HG03354 (cell line): Measurements from ENCODE around the gene MYRFL.

Experiments
- ATAC-seq: cut with Tn5 transposase; IDR thresholded peaks from one replicate; pipeline ENCODE4 v1.9.1; 2021; ENCODE audit warnings: mild to moderate bottlenecking; ENCODE audit not compliant: unreplicated experiment, poor library complexity, severe bottlenecking

Gene MYRFL

DNA sequence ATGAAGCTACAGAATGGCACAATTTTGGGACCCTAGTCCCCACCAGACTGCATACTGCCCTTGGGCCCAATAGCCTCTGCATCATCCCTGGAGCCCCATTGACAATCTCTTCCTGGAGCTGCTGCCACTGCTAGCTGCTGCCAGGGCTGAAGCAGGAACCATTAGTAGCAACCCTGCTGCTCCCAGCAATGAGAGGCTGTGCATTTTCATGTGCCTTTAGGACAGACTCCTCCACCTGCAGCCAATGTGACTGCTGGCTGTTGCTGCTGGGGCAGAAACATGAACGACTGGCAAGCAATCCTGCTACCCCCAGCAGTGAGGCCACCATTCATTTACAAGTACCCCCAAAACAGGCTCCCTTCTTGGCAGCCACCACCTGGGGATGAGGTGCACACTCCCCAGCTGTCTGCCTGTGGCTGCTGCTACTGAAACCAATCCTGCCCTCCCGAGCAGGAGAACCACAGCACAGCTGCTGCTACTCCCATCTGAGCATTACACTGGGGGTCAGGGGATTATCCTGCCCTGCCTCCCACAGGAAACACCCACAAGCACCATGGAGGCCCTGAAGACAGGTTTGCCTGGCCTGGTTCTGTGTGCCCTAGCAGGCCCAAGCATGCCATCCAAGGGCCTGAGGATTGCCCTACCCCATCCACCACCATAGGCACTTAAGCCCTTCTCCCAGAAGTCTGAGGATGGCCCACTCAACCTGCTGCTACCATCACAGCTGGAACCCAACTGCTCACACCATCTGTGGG, 181.0 kb downstream of the MYRFL start:
- ATAC-seq: no peak

DNA sequence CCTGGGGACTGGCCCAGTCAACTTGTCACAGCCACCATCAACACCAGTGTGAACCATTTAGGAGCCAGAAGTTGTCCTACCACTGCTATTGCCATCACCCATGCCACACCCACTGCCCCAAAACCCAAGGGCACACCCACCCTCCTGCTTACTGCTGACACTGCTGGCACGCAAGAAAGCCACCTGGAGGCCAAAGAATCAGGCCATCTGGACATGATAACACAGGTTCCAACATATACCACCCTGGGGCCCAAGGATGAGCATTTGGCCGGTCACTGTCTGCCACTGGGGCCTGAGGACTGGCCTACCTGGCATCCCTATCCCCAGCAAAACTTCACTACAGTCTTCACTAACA, 181.6 kb downstream of the MYRFL start:
- ATAC-seq: no peak

DNA sequence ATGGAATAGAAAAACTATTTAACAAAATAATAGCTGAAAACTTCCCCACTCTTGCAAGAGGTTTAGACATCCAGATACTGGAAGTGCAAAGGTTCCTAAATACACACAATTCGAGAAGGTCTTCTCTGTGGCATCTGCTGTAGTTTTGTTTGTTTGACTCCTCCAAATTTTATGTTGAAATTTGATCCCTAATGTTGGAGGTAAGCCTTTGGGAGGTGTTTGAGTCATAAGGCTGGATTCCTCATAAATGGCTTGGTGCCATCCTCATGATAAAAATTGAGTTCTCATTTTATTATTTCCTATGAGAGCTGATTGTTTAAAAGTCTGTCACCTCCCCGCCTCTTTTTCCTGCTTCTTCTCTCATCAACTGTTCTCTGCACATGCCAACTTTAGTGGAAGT, 182.7 kb downstream of the MYRFL start:
- ATAC-seq: no peak
